ENCODE results near the gene LENG1. TPM values are rescaled to one million over a fixed set of nuclear protein-coding genes. Genes with fewer than 3 reads are reported as not detected.
A peak's percentile ranks its signal among the peaks of the same experiment; 100 is the strongest.

Gene LENG1
- total RNA-seq, 1 experiment from 2014 or later: 8.2 TPM

DNA sequence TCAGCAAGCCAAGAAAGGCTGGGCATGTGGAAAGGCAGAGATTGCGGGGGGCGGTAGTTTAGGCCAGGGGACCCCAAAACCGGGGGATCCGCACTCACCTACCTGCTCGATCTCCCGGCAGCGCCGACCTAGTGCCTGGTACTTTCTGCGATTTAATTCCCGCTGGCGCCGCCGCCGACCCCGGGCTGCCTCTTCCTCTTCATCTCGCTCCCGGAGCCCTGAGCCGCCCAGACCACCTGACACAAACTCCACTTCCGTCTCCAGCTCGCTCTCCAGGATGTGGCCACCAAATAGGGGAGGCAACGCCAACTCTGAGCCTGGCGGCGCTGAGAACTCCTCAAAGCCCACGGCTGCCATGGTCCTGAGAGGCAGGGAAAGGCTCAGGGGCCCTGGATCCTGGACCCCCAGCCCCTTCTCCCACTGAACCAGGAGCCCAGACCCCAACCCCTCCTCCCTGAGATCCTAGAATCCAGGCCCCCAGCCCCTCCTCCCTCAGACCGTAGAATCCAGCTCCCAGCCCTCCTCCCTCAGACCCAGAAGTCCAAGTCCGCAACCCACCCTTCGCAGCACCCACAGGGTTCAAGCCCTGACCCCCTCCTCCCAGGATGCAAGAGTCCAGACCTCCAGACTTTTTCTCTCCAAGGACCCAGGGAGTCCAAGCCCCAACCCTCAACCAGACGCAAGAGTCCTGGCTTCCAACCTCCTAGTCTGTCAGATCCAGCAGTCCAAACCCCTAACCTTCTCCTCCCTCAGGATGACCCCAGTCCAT is 45.0 kb downstream of the LENG1 start:
- H3K27ac Mint-ChIP-seq (ENCODE audit: low read depth, unreplicated experiment): peak overlapping the region; percentile 98
- no peak for DNase-seq (ENCODE audit: unreplicated experiment)
- ChIA-PET CTCF (interaction anchor here (0.6 to 0.9 kb wide), 3 partner anchors 18 to 273 kb away, joined by 3 to 7 read pairs (median 3); no protein-coding TSS in a partner anchor), POLR2A (interaction anchor here (0.5 to 6.8 kb wide), 14 partner anchors 8 to 334 kb away, joined by 3 to 84 read pairs (median 4); partner anchors contain the start of genes CNOT3, LENG8, MBOAT7 and MYADM)
- no peaks in the 10 kb centered on the region for H3K27me3 Mint-ChIP-seq (ENCODE audit: insufficient read depth, unreplicated experiment)
- intact Hi-C loops (cut with micrococcal nuclease): no loop called here
- no peaks in the 10 kb centered on the region for H3K9me3 Mint-ChIP-seq (ENCODE audit: unreplicated experiment)
- peak overlapping the region; percentile 84 for H3K4me3 Mint-ChIP-seq (ENCODE audit: unreplicated experiment)
- H3K4me1 Mint-ChIP-seq (ENCODE audit: insufficient read depth, unreplicated experiment): peaks cover 6% of the 10 kb centered on the region
- TF ChIP-seq, protein P1, sequence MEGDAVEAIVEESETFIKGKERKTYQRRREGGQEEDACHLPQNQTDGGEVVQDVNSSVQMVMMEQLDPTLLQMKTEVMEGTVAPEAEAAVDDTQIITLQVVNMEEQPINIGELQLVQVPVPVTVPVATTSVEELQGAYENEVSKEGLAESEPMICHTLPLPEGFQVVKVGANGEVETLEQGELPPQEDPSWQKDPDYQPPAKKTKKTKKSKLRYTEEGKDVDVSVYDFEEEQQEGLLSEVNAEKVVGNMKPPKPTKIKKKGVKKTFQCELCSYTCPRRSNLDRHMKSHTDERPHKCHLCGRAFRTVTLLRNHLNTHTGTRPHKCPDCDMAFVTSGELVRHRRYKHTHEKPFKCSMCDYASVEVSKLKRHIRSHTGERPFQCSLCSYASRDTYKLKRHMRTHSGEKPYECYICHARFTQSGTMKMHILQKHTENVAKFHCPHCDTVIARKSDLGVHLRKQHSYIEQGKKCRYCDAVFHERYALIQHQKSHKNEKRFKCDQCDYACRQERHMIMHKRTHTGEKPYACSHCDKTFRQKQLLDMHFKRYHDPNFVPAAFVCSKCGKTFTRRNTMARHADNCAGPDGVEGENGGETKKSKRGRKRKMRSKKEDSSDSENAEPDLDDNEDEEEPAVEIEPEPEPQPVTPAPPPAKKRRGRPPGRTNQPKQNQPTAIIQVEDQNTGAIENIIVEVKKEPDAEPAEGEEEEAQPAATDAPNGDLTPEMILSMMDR (IDR thresholded peaks at IDR 0.05; ENCODE audit: unreplicated experiment): no peak
- peaks cover 57% of the 10 kb centered on the region for H3K36me3 Mint-ChIP-seq (ENCODE audit: insufficient read depth, unreplicated experiment)
- BruUV-seq (replicated peaks): no TSS peak

DNA sequence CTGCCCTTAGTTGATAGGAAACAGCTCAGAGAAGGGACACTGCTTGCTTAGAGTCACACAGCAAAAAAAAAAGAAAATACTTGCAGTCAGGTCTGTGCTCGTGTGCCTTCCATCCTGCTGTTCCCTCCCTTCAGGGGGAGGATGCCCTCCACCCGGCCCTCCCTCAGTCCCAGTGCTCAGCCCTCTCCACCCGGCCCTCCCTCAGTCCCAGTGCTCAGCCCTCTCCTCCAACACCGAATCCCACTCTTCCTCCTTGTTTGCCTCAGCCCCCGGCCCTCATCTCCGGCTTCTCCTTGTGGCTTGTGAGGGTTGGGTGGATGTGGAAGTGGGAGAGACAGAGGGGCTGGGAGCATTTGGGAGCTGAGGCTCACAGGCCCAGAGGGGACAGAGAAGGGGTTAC is 49.9 kb downstream of the LENG1 start:
- intact Hi-C loops (cut with micrococcal nuclease): loop anchor here (10.0 kb wide), 1 partner anchor 245 kb away; the partner anchor contains the start of gene MYADM

DNA sequence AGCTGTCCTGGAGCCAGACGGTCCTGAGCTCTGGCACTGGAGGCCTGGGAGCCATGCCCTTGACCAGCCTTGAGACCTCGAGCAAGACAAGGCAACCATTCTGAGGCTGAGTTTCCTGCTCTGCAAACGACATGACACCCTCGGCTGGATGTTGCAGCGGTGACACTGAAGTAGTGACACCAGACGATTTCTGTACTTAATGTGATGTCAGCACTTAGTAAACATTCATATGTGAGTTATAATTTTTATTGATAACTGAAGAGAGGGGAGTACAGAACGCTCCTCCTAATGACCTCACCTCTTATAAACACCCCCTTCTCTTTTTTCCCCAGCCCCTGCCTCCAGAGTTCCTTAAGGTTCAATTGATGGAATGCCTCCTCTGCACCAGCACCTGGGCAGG is 51.0 kb downstream of the LENG1 start:
- peaks cover 71% of the 10 kb centered on the region for H3K36me3 Mint-ChIP-seq (ENCODE audit: insufficient read depth, unreplicated experiment)

More for the DNA sequence above, 49.9 kb downstream of the LENG1 start:
- TF ChIP-seq, protein P1 (IDR thresholded peaks at IDR 0.05; ENCODE audit: unreplicated experiment): no peak
- H3K27ac Mint-ChIP-seq (ENCODE audit: low read depth, unreplicated experiment): no peak overlapping the region
- DNase-seq (ENCODE audit: unreplicated experiment): no peak
- ChIA-PET CTCF (interaction anchor here (0.5 to 0.9 kb wide), 2 partner anchors 219 to 1294 kb away, joined by 3 to 4 read pairs; no protein-coding TSS in a partner anchor), POLR2A (no interaction called here)
- peaks cover 11% of the 10 kb centered on the region for H3K4me1 Mint-ChIP-seq (ENCODE audit: insufficient read depth, unreplicated experiment)
- no peaks in the 10 kb centered on the region for H3K9me3 Mint-ChIP-seq (ENCODE audit: unreplicated experiment)
- H3K4me3 Mint-ChIP-seq (ENCODE audit: unreplicated experiment): no peak overlapping the region
- BruUV-seq (replicated peaks): no TSS peak
- no peaks in the 10 kb centered on the region for H3K27me3 Mint-ChIP-seq (ENCODE audit: insufficient read depth, unreplicated experiment)
- peaks cover 68% of the 10 kb centered on the region for H3K36me3 Mint-ChIP-seq (ENCODE audit: insufficient read depth, unreplicated experiment)

More for the DNA sequence above, 51.0 kb downstream of the LENG1 start:
- CTCF ChIA-PET: interaction anchor here (0.9 kb wide), 1 partner anchor 81 kb away, joined by 3 read pairs; the partner anchor contains the start of gene MBOAT7
- H3K4me1 Mint-ChIP-seq (ENCODE audit: insufficient read depth, unreplicated experiment): peaks cover 11% of the 10 kb centered on the region
- POLR2A ChIA-PET: no interaction called here
- no peak overlapping the region for H3K4me3 Mint-ChIP-seq (ENCODE audit: unreplicated experiment)
- no peak for DNase-seq (ENCODE audit: unreplicated experiment)
- no peaks in the 10 kb centered on the region for H3K27me3 Mint-ChIP-seq (ENCODE audit: insufficient read depth, unreplicated experiment)
- BruUV-seq (replicated peaks): no TSS peak
- intact Hi-C loops (cut with micrococcal nuclease): loop anchor here (10.0 kb wide), 1 partner anchor 244 kb away; the partner anchor contains the start of gene MYADM
- H3K9me3 Mint-ChIP-seq (ENCODE audit: unreplicated experiment): no peaks in the 10 kb centered on the region
- TF ChIP-seq, protein P1 (IDR thresholded peaks at IDR 0.05; ENCODE audit: unreplicated experiment): no peak
- no peak overlapping the region for H3K27ac Mint-ChIP-seq (ENCODE audit: low read depth, unreplicated experiment)
